NCI-H510A treated with DMSO at 0.1 percent for 48 hours (cell line): ENCODE results near the gene ZNF346.

ENCODE experiments used
- DNase-seq: peaks from one replicate; lab custom pipeline; 2025; lab: John Stamatoyannopoulos, UW

The ZNF346 gene

DNA sequence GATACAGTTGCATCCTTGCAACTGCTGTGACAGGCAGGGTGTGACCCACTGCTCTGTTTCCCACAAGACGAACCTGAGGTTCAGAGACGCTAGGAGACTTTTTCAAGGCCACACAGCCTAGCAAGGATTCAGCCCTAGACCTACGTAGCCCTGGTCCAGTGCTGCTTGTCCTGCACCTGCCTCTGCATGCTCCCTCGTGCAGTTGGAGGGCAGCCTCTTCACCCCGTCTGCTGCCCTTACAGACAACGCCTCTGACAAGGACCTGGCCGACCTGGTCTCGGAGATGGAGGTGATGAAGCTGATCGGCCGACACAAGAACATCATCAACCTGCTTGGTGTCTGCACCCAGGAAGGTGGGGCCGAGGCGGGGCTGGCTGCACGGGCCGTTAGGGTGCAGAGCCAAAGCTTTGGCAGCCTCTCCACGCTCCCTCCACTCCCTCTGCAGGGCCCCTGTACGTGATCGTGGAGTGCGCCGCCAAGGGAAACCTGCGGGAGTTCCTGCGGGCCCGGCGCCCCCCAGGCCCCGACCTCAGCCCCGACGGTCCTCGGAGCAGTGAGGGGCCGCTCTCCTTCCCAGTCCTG is 72.7 kb downstream of the ZNF346 start:
- DNase-seq = no peak

DNA sequence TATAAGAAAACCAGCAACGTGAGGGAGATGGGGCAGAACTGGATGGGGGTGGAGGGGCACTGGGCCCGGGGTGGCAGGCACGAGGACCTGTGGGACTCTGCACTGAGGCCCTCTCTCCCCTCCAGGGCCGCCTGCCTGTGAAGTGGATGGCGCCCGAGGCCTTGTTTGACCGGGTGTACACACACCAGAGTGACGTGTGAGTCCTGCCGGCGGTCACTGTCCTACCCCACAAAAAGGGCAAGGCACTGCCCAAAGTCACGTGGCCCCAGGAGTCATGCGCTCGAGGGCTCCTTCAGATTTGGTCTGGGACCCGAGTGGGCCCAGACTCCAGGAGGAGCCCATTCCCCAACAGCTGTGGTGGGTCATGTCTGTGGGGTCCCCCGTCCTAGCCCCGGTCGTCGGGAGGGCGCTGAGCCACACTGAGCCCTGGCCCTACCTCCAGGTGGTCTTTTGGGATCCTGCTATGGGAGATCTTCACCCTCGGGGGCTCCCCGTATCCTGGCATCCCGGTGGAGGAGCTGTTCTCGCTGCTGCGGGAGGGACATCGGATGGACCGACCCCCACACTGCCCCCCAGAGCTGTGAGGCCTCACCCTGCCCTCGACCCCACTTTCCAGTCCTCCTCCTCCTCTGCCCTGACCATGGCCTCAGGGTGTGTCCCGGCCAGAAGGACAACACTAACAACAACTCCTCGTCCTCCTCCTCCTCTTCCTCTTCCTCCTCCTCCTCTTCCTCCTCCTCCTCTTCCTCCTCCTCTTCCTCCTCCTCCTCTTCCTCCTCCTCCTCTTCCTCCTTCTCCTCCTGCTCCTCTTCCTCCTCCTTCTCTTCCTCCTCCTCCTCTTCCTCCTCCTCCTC is 73.9 kb downstream of the ZNF346 start:
- no peak for DNase-seq

DNA sequence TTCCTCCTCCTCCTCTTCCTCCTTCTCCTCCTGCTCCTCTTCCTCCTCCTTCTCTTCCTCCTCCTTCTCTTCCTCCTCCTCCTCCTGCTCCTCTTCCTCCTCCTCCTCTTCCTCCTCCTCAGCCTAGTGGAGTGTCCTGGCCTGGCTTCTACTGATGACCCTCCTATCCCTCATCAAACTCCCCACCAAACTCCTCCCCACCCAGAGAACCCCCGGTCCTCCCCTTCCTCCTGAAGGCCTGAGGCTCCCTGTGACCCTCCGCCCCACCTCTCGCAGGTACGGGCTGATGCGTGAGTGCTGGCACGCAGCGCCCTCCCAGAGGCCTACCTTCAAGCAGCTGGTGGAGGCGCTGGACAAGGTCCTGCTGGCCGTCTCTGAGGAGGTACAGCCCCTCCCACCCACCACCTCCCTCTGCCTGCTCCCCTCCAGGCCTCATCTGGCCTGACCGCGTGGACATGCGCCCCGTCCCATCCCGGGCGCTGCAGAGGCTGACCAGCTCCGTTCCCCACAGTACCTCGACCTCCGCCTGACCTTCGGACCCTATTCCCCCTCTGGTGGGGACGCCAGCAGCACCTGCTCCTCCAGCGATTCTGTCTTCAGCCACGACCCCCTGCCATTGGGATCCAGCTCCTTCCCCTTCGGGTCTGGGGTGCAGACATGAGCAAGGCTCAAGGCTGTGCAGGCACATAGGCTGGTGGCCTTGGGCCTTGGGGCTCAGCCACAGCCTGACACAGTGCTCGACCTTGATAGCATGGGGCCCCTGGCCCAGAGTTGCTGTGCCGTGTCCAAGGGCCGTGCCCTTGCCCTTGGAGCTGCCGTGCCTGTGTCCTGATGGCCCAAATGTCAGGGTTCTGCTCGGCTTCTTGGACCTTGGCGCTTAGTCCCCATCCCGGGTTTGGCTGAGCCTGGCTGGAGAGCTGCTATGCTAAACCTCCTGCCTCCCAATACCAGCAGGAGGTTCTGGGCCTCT is 74.8 kb downstream of the ZNF346 start:
- DNase-seq = no peak

DNA sequence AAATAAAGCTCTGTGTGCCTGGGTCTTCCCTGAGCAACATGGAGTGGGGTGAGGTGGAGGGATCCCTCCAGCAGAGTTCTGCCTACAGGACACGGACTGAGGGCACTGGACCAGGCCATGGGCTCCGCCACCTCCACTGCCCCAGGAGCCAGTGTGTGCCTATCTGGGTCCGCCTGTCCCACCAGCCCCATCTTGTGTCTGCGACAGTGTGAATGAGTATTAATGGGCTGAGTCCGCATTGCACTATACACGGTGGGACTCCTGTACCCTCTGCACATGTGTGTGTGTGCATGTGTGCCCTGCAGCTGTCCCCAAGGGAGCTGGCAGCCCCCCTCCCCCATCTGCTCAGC is 75.6 kb downstream of the ZNF346 start:
- no peak for DNase-seq

DNA sequence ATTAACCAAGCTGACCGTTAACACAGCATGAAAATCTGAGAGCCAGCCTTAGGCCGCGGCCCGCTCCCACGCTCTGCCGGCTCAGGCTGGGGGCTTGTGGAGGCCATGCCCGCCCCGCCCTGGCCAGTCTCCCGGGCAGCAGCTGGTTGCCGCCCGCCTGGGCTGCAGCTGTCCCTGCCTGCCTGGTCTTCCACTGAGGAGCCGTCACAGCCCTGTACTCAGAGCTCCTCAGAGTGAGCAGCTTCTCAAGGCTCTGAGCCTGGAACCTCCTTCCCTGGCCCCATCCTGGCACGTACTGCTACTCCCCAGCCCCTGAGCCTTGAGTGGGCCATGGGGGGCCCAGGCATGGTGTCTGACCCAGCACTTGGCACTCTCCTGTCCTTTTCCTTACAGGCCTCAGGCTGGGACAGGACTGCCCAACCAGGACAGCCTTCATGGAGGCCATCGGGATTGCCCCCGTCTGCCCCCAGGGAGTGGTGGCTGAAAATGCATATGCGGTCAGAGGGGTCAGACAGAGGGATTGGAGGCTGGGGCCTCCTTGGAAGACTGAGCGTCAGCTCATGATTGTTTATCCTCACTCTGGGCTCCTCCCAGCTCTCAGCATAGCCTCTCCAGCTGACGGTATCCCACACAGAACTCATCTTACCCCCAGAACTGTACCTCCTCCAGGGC is 76.1 kb downstream of the ZNF346 start:
- no peak for DNase-seq

DNA sequence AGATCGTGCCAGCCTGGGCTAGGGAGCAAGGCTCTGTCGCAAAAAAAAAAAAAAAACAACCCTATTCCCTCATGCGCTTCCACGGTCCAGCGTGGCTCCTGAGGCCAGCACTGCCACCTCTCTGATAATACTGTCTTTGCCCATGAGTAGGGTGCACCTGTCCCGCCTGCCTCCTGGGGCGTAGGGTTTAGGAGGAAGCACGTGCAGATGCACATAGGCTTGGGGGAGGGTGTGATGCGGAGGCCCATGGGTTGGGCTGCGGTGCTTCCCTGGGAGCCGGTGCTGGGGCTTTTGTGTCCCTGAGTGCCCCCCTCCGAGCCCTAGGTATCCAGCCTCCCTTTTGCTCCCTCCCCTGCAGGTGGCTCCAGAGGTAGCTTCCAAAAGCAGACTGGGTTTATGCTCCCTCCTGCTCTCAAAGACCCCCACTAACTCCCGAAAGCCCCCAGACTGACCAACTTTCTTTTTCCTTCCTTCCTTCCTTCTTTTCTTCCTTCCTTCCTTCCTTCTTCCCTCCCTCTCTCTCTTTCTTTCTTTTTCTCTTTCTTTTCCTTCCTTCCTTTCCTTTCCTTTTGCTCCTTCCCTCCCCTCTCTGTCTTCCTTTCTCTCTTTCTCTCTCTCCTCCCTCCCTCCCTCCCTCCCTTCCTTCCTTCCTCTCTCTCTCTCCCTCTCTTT is 77.1 kb downstream of the ZNF346 start:
- no peak for DNase-seq

DNA sequence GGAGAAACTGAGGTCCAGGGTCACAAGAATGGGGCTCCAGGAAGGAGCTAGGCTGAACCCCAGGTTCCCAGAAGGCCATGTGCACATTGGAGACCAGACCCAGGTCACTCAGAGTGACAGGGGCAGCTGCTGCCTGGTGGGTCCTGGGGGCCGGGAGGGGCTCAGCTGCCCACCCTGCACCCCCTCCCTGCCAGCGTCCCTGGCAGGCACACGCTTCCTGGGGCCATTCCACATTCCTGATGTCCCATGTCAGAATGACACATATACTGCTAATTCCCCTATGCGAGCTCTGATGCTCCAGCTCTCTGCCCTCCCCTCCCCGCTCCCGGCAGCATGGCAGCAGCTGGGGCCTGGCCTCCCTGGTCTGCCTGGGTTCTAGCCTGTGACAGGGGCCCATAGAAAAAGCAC is 78.2 kb downstream of the ZNF346 start:
- DNase-seq = no peak

DNA sequence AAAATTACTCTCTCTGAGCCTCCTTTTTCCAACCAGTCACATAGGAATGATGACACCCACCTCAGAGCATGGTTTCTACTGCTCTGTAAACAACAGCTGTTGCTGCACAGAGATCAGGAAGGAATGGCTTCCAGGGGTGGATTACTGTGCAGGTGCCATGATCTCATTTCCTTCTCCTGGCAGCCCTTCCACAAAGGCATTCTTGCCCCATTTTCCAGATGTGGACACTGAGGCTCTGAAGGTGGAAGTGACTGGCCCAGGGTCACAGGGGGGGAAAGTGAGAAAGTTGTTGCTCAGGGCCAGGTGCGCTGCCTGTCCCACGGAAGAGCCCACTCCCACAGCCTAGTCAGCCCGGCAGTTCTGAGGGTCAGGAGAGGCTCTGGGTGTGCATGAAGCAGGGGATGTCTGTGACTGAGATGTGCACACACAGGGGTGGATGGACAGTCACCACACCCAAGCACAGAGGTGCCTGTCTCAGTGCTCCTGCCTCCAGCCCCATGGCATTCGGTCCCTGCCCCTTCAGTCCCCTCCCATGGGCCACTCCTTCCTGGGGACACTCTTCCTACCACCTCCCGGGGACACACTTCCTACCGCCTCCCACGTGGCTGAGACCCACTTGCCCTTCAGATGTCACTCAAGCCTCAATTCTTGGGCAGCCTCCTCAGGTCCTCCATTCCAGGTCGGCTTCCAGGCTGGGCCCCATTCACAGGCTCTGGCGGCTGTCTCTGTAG is 81.2 kb downstream of the ZNF346 start:
- DNase-seq = no peak

DNA sequence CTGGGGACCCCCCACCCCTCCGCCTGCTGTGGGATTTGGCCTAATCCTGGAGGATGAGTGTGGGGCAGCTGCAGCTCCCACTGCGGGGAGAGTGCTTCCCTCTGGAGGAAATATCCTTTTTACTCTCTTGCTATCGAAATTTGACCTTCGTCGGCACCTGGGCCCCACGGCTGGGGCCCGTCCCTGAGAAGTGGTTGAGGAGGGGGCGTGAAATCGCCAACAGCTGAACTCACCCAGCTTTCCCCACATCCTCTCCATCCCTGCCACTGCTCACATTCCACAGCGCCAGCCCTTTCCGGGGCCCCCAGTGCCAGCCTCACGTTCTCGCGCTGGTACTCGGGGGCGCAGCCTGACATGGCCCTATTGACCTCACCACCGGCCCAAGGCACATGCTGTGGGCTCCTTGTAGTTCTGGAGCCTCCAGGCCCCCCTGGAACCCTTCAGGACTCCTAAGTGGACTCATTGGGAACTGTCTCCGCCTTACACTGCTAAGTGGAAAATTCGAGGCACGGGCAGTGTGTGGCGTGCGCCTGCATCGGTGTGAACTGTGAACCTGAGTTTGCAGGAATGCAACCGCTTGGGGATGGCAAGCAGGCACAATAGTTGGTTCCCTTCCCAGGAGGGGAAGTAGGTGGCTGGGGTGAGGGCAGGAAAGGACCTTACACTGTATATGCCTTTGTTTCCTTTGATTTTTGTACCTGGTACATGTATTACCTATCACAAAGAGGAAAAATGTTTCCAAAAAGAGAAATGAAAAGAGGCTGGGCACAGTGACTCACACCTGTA is 83.4 kb downstream of the ZNF346 start:
- DNase-seq = no peak

DNA sequence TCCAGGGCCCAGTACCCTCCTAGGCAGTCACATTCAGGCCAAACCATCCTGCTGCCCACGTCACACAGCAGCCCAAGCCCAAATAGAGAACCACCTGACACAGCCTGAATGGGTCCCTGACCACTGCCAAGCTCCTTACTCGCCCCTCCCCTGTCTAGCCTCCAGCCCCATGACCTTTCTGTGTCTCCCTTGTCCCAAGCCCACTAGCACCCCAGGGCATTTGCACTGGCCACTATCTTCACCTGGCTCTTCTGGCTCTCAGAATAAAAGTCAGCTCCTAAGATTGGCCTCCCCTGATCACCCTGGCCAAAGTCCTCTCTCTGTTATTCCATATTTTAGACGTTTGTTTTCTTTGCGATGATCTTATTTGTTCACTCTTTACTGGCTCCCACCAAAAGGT is 84.7 kb downstream of the ZNF346 start:
- DNase-seq = no peak

DNA sequence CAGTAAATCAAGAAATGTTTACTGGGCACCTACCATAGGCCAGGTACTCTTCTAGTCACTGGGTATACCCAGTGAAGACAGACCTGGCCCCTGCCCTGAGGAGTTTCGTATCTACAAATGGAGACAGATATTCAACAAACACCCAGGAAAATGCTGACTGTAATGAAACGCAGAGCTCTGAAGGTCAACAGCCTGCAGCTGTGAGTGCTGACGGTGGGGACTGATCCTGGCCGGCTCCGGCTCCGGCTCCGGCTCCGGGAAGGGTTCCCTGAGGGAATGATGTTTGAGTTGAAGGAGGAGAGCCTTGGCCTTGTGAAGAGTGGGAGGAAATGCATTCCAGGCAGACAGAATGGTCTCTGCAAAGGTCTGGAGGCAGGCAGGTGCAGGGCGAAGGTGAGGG is 87.3 kb downstream of the ZNF346 start:
- DNase-seq = no peak

DNA sequence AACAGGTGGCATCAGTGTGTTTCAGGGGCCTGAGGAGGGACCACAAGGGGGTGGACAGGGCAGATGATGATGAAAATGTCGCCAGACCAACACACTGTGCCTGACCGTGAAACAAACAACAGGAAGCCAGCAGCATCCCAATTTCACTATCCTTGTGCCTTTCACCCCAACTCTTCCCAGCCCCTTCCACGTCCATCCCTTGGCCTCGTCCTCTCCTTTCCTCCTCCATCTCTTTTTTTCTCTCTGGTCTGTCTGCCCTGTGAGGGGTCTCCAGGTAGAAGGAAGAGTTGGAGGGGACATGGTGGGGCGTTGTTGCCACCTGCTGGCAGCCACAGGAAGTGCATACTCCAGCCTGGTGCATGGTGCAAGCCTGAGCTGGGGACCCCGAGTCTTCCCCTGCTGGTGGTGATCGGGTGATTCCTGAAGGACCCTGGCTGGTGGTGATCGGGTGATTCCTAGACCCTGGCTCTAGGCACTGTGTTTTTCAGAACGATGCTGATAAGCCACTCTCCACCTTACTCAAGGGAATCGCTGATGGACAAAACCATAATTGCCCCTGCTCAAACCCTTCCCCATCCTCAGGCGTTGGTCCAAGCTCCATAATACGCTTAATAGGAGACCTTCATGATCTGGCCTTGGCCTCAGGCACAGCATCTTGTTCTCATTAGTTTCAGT is 89.4 kb downstream of the ZNF346 start:
- peak; percentile 8 for DNase-seq

DNA sequence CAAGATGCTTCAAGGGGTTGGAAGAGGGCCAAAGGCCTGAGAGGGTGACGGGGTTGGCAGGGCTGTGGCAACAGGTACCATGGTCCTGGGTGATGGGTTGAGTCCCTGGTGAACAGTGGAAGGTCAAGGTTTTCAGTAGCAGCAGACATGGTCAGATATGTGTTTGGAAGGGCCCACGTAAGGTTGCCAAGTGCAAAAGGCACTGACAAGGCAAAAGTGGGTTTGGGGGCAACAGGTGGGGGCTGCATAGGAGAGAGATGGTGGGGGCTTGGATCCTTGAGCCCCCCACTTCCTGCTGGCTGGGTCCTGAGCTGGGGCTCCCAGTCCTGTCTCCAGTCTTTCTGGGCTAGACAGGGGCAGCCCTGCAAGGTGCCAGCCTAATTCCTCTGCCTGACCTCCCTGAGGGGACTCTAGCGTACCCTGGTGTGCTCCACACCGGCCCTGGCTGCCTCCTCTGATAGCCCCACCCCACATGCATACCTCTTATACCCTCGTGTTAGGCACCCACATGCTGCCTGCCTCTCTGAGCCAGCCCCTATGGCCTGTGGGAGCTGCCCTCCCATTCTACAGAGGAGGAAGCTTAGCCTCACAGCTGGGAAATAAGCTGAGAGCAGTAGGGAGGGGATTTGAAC is 90.2 kb downstream of the ZNF346 start:
- DNase-seq = no peak

DNA sequence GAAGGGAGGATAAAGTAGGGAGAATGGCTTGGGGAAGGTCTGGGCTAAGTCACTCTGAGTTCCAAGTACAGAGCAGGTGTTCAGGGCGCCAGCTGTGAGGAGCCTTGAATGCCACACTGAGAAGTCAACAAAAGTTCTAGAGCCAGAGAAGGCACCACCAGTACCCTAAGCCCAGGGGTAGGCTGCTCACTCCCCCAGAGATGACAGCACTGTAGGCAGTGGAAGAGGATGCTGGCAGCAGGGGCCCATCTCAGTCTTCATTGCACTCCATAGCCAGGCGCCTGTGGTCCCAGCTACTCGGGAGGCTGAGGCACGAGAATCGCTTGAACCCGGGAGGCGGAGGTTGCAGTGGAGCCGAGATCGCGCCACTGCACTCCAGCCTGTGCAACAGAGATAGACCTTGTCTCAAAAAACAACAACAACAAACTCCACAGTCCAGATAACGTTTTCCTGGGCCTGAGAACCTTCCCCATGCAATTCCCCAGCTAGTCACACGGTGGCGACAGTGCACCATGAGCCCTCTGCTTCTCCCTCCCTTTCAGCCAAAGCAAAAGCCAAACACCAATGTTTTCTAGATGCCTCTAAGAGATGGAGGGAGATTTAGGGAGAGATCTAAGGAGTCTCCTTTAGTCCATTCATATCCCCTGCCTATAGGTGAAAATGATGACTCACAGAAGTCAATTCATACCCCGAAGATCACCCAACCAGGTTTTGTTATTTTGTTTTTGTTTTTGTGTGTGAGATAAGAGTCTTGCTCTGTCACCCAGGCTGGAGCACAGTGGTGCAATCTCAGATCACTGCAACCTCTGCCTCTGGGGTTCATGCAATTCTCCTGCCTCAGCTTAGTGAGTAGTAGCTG is 91.3 kb downstream of the ZNF346 start:
- peak; percentile 30 for DNase-seq

DNA sequence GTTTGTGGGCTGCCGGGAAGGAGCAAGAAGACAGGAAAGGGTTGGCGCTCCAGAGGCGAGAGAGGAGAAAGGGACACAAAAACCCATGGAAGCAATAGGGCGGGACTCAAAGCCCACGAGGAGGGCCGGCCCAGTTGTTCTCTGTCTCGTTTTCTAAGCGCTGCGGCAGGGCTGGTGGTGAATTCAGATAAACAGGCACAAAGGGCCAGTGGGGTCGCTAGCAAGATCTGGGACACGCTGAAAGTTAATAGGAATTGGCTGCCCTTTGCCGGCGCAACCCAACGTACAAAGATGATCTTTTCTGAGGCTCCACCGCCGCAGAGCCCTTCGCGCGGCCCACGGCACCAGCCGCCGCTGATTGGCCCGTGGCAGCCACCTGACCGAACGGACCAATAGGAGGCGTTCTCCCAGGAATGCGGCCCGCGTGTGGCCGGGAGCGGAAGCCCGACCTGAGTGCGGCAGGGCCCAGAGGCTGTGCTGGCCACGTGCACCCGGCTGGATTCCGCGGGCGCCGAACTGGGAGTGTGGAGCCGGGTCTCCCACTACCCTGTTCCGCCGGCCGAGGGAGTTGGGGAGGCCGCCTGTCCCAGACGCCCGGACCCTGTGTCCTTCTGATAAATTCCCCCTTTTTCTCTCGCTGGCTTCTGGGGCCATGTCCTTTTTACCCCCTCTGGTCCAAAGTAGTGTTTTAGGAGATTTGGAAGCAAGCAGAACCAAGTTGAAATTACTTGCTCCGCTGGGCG is 94.3 kb downstream of the ZNF346 start:
- DNase-seq = no peak

DNA sequence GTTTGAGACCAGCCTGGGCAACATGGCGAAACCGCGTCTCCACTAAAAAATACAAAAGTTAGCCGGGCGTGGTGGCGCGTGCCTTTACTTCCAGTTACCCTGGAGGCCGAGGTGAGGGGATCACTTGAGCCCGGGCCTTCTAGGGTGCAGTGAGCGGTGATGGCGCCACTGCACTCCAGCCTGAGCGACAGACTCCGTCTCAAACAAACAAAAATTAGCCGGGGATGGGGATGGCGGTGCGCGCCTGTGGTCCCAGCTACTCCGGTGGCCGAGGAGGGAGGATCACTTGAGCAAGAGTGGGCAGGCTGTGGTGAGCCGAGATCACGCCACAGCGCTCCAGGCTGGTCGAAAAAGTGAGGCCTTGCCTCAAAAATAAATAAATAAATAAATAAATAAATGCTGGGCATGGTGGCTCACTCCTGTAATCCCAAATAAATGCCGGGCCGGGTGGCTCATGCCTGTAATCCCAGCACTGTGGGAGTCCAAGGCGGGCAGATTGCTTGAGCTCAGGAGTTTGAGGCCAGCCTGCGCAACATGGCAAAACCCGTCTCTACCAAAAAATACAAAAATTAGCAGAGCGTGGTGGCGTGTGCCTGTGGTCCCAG is 95.0 kb downstream of the ZNF346 start:
- DNase-seq = no peak

DNA sequence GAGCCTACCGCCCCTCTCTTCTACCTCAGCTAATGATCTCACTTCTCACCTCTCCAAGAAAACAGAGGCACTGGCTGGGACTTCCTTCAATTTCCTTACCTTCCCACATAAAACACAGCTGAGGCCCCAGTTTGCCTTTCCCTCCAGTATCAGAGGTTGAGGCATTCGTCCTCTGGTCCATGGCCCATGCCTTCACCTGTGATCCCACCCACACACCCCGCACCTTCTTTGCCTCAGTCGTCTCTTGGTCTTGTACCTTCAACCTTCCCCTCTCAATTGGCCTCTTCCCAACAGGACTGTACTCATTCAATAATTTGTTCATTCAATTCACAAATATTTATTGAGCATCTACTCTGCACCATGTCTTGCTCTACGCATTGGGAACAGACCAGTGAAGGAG is 100.1 kb downstream of the ZNF346 start:
- no peak for DNase-seq
